ENCODE measurements around the gene GOLGA6L7.
"Not testable (repeated sequence)": the region's sequence is repeated elsewhere in the genome, so short reads cannot be mapped to it uniquely, and the experiment has no call there.

The GOLGA6L7 gene

GRCh38 chr15:28889871-28890270 lies 41.4 kb upstream of the GOLGA6L7 start:
- H3K4me1 ChIP-seq (ENCODE audit: control insufficient read depth, insufficient read depth, low read length); H3K9ac ChIP-seq (ENCODE audit: low read depth, low read length); H3K4me3 ChIP-seq (ENCODE audit: low read depth, low read length); H3K36me3 ChIP-seq (ENCODE audit: control insufficient read depth, insufficient read depth, low read length); H3K27ac ChIP-seq (ENCODE audit: low read depth, low read length); H3K9me3 ChIP-seq (ENCODE audit: control insufficient read depth, insufficient read depth, low read length): not testable (repeated sequence)
- peaks cover 26% of the 10 kb centered on the region for H3K27me3 ChIP-seq (ENCODE audit: control insufficient read depth, insufficient read depth, low read length)

- peaks cover 4% of the 10 kb centered on the region; the same call in 1 of the 2 replicates for H3K4me1 ChIP-seq (ENCODE audit: control insufficient read depth, insufficient read depth, low read length)
- peaks cover 31% of the 10 kb centered on the region for H3K27me3 ChIP-seq (ENCODE audit: control insufficient read depth, insufficient read depth, low read length)
- H3K9me3 ChIP-seq (ENCODE audit: control insufficient read depth, insufficient read depth, low read length): no peaks in the 10 kb centered on the region
- no peak overlapping the region for H3K9ac ChIP-seq (ENCODE audit: low read depth, low read length)
- no peak overlapping the region for H3K27ac ChIP-seq (ENCODE audit: low read depth, low read length)
- no peak overlapping the region for H3K4me3 ChIP-seq (ENCODE audit: low read depth, low read length)
- H3K36me3 ChIP-seq (ENCODE audit: control insufficient read depth, insufficient read depth, low read length): no peaks in the 10 kb centered on the region
Measured at GRCh38 chr15:28889346-28889745, 40.9 kb upstream of the GOLGA6L7 start.

GRCh38 chr15:28888900-28889299 lies 40.5 kb upstream of the GOLGA6L7 start:
- Histone ChIP-seq H3K27ac (ENCODE audit: low read depth, low read length) (no peak overlapping the region), H3K9me3 (ENCODE audit: control insufficient read depth, insufficient read depth, low read length) (no peaks in the 10 kb centered on the region), H3K36me3 (ENCODE audit: control insufficient read depth, insufficient read depth, low read length) (no peaks in the 10 kb centered on the region), H3K4me1 (ENCODE audit: control insufficient read depth, insufficient read depth, low read length) (peaks cover 4% of the 10 kb centered on the region; the same call in 1 of the 2 replicates), H3K9ac (ENCODE audit: low read depth, low read length) (no peak overlapping the region), H3K4me3 (ENCODE audit: low read depth, low read length) (no peak overlapping the region), H3K27me3 (ENCODE audit: control insufficient read depth, insufficient read depth, low read length) (peaks cover 35% of the 10 kb centered on the region)

GRCh38 chr15:28888302-28888894 lies 40.0 kb upstream of the GOLGA6L7 start:
- Histone ChIP-seq H3K4me3 (ENCODE audit: low read depth, low read length) (no peak overlapping the region), H3K27me3 (ENCODE audit: control insufficient read depth, insufficient read depth, low read length) (peaks cover 35% of the 10 kb centered on the region), H3K27ac (ENCODE audit: low read depth, low read length) (no peak overlapping the region), H3K4me1 (ENCODE audit: control insufficient read depth, insufficient read depth, low read length) (peaks cover 4% of the 10 kb centered on the region; the same call in 1 of the 2 replicates), H3K9me3 (ENCODE audit: control insufficient read depth, insufficient read depth, low read length) (no peaks in the 10 kb centered on the region), H3K36me3 (ENCODE audit: control insufficient read depth, insufficient read depth, low read length) (no peaks in the 10 kb centered on the region), H3K9ac (ENCODE audit: low read depth, low read length) (no peak overlapping the region)

GRCh38 chr15:28887339-28888174 lies 39.1 kb upstream of the GOLGA6L7 start:
- Histone ChIP-seq H3K27ac (ENCODE audit: low read depth, low read length) (no peak overlapping the region), H3K36me3 (ENCODE audit: control insufficient read depth, insufficient read depth, low read length) (no peaks in the 10 kb centered on the region), H3K9me3 (ENCODE audit: control insufficient read depth, insufficient read depth, low read length) (no peaks in the 10 kb centered on the region), H3K4me3 (ENCODE audit: low read depth, low read length) (no peak overlapping the region), H3K4me1 (ENCODE audit: control insufficient read depth, insufficient read depth, low read length) (peaks cover 4% of the 10 kb centered on the region; the same call in 1 of the 2 replicates), H3K27me3 (ENCODE audit: control insufficient read depth, insufficient read depth, low read length) (peaks cover 35% of the 10 kb centered on the region), H3K9ac (ENCODE audit: low read depth, low read length) (no peak overlapping the region)

- H3K9me3 ChIP-seq (ENCODE audit: control insufficient read depth, insufficient read depth, low read length): no peaks in the 10 kb centered on the region
- peaks cover 35% of the 10 kb centered on the region for H3K27me3 ChIP-seq (ENCODE audit: control insufficient read depth, insufficient read depth, low read length)
- no peak overlapping the region for H3K27ac ChIP-seq (ENCODE audit: low read depth, low read length)
- H3K9ac ChIP-seq (ENCODE audit: low read depth, low read length): no peak overlapping the region
- H3K4me1 ChIP-seq (ENCODE audit: control insufficient read depth, insufficient read depth, low read length): peaks cover 4% of the 10 kb centered on the region; the same call in 1 of the 2 replicates
- no peaks in the 10 kb centered on the region for H3K36me3 ChIP-seq (ENCODE audit: control insufficient read depth, insufficient read depth, low read length)
- peak overlapping the region; percentile 66 for H3K4me3 ChIP-seq (ENCODE audit: low read depth, low read length)
Measured at GRCh38 chr15:28886431-28887338, 38.2 kb upstream of the GOLGA6L7 start.

- H3K4me3 ChIP-seq (ENCODE audit: low read depth, low read length): peak within 1 kb of the TSS; percentile 66
- H3K27ac ChIP-seq (ENCODE audit: low read depth, low read length): no peak within 1 kb of the TSS
- H3K9ac ChIP-seq (ENCODE audit: low read depth, low read length): peak within 1 kb of the TSS; percentile 63
- H3K4me1 ChIP-seq (ENCODE audit: control insufficient read depth, insufficient read depth, low read length): peaks cover 4% of the 10 kb centered on the region; the same call in 1 of the 2 replicates
- H3K27me3 ChIP-seq (ENCODE audit: control insufficient read depth, insufficient read depth, low read length): peaks cover 35% of the 10 kb centered on the region
- H3K36me3 ChIP-seq (ENCODE audit: control insufficient read depth, insufficient read depth, low read length): no peaks in the 10 kb centered on the region
- H3K9me3 ChIP-seq (ENCODE audit: control insufficient read depth, insufficient read depth, low read length): no peaks in the 10 kb centered on the region
Measured at GRCh38 chr15:28885630-28886430, 37.4 kb upstream of the GOLGA6L7 start, which contains the start of gene APBA2. TSS of gene APBA2 (plus strand) at chr15:28885974. CDS start at chr15:29053885, 167,911 bp downstream.

- Histone ChIP-seq H3K27ac (ENCODE audit: low read depth, low read length) (no peak overlapping the region), H3K9ac (ENCODE audit: low read depth, low read length) (peak overlapping the region; percentile 63)
Measured at GRCh38 chr15:28885128-28885629, 36.7 kb upstream of the GOLGA6L7 start.

GRCh38 chr15:28884151-28884940 lies 35.9 kb upstream of the GOLGA6L7 start:
- Histone ChIP-seq H3K27me3 (ENCODE audit: control insufficient read depth, insufficient read depth, low read length) (peaks cover 35% of the 10 kb centered on the region), H3K4me1 (ENCODE audit: control insufficient read depth, insufficient read depth, low read length) (peaks cover 4% of the 10 kb centered on the region; the same call in 1 of the 2 replicates), H3K9ac (ENCODE audit: low read depth, low read length) (no peak overlapping the region), H3K27ac (ENCODE audit: low read depth, low read length) (no peak overlapping the region), H3K9me3 (ENCODE audit: control insufficient read depth, insufficient read depth, low read length) (no peaks in the 10 kb centered on the region), H3K36me3 (ENCODE audit: control insufficient read depth, insufficient read depth, low read length) (no peaks in the 10 kb centered on the region), H3K4me3 (ENCODE audit: low read depth, low read length) (no peak overlapping the region; the same call in 1 of the 2 replicates)

More at GRCh38 chr15:28885128-28885629, 36.7 kb upstream of the GOLGA6L7 start:
- Histone ChIP-seq H3K9me3 (ENCODE audit: control insufficient read depth, insufficient read depth, low read length) (no peaks in the 10 kb centered on the region), H3K4me1 (ENCODE audit: control insufficient read depth, insufficient read depth, low read length) (peaks cover 4% of the 10 kb centered on the region; the same call in 1 of the 2 replicates), H3K27me3 (ENCODE audit: control insufficient read depth, insufficient read depth, low read length) (peaks cover 35% of the 10 kb centered on the region), H3K36me3 (ENCODE audit: control insufficient read depth, insufficient read depth, low read length) (no peaks in the 10 kb centered on the region), H3K4me3 (ENCODE audit: low read depth, low read length) (peak overlapping the region; percentile 66)

Measured in HUES48 (cell line).